ENCODE results near the gene POLR2A.

- TF ChIP-seq CTCF (conservative IDR thresholded peaks at IDR 0.05 in 1 of 2, IDR thresholded peaks at IDR 0.05 in 1 of 2; ENCODE audit: extremely low read depth in 1 of 2, insufficient read depth in 1 of 2, low read depth in 1 of 2, low read length in 2 of 2) (no peak), EZH2 (IDR thresholded peaks at IDR 0.05; ENCODE audit: borderline replicate concordance, low read length) (no peak)
Measured at GRCh38 chr17:7463372-7463846, 20.8 kb upstream of the POLR2A start.

Measured in mammary epithelial cell (primary cell).